ENCODE measurements around the gene D2HGDH.
"Not testable (repeated sequence)": the region's sequence is repeated elsewhere in the genome, so short reads cannot be mapped to it uniquely, and the experiment has no call there.

Gene D2HGDH

DNA sequence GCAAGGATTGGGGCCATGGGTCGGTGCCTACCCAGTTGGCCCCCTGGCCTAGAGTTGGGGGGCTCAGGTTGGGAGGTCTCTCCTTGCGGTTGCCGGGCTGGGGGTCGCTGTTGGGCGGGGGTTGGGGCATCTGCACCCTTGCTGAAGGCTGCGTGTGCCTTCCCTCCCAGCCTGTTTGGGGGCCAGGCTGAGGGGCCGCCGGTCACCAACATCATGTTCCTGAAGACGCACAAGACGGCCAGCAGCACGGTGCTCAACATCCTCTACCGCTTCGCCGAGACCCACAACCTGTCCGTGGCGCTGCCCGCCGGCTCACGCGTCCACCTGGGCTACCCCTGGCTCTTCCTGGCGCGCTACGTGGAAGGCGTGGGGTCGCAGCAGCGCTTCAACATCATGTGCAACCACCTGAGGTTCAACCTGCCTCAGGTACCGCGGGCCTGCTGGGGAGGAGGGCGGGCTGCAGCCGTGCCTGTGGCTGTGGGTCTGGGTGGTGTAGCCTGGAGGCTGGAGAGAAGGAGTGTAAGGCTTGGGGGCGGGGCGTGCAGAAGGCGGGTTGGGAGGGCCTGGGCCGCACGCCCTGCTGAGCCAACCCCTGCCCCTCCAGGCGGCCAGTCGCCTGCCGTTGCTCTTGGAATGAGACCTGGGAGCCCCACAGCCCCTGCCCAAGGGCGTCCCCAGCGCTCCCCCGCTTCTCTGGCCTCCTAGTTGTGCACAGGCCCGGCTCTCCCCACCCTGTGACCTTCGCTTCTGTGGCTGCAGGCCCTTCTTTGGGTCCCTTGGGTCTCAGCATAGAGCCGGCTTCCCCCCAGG lies 67.4 kb downstream of the D2HGDH start:
- in situ Hi-C loops (cut with HindIII; ENCODE audit: low sequenced_read_pairs): no loop called here
- TF ChIP-seq, protein P1, sequence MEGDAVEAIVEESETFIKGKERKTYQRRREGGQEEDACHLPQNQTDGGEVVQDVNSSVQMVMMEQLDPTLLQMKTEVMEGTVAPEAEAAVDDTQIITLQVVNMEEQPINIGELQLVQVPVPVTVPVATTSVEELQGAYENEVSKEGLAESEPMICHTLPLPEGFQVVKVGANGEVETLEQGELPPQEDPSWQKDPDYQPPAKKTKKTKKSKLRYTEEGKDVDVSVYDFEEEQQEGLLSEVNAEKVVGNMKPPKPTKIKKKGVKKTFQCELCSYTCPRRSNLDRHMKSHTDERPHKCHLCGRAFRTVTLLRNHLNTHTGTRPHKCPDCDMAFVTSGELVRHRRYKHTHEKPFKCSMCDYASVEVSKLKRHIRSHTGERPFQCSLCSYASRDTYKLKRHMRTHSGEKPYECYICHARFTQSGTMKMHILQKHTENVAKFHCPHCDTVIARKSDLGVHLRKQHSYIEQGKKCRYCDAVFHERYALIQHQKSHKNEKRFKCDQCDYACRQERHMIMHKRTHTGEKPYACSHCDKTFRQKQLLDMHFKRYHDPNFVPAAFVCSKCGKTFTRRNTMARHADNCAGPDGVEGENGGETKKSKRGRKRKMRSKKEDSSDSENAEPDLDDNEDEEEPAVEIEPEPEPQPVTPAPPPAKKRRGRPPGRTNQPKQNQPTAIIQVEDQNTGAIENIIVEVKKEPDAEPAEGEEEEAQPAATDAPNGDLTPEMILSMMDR (IDR thresholded peaks at IDR 0.05; ENCODE audit: low read depth, low read length, missing control alignments): no peak
- DNase-seq (ENCODE audit: low read depth): no peak
- no peak overlapping the region for H3K4me3 ChIP-seq (ENCODE audit: low read depth, low read length)

DNA sequence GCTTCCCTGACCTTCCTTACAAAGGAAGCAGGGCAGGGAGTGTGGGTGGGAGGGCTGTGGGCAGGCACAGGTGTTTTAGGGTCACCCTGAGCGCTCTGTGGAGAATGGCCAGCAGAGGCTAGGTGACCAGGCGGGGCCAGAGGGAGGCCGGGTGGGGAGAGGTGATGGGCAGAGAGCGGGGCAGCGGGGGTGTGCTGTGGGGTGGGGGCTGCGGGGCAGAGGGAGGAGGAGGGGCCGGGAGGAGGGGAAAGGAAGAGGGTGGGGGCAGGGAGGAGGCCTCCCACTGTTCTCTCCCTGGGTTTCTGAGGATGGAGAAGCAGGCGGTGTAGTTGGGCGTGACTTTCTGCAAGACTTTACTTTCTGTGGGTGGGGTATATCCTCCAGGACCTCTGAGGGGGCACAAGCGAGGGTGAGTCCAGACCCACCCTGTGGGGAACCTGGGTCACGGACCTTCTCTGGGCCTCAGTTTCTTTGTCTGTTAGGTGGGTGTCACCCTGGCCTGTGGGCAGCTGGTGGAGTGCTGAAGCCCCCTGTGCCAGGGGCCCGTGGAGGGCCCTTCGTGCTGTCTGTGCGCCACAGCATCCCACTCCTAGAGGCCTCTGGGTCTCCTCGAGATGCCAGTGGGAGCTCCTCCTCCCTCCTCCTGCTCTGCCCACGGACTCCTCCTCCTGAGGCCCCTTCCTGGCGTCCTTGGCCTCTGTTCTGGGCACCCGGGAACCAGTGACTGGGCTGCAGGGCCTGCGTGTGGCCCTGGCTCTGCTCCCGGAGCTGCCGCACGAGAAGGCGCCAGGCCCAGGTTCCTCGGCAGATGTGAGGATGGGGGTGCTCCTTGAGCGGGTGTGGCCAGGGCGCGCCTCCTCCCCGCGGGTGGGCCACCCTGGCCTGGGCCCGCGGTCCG lies 68.2 kb downstream of the D2HGDH start:
- no peak for DNase-seq (ENCODE audit: low read depth)
- in situ Hi-C loops (cut with HindIII; ENCODE audit: low sequenced_read_pairs): no loop called here
- peak overlapping the region; percentile 42 for H3K4me3 ChIP-seq (ENCODE audit: low read depth, low read length)
- TF ChIP-seq, protein P1 (IDR thresholded peaks at IDR 0.05; ENCODE audit: low read depth, low read length, missing control alignments): no peak

DNA sequence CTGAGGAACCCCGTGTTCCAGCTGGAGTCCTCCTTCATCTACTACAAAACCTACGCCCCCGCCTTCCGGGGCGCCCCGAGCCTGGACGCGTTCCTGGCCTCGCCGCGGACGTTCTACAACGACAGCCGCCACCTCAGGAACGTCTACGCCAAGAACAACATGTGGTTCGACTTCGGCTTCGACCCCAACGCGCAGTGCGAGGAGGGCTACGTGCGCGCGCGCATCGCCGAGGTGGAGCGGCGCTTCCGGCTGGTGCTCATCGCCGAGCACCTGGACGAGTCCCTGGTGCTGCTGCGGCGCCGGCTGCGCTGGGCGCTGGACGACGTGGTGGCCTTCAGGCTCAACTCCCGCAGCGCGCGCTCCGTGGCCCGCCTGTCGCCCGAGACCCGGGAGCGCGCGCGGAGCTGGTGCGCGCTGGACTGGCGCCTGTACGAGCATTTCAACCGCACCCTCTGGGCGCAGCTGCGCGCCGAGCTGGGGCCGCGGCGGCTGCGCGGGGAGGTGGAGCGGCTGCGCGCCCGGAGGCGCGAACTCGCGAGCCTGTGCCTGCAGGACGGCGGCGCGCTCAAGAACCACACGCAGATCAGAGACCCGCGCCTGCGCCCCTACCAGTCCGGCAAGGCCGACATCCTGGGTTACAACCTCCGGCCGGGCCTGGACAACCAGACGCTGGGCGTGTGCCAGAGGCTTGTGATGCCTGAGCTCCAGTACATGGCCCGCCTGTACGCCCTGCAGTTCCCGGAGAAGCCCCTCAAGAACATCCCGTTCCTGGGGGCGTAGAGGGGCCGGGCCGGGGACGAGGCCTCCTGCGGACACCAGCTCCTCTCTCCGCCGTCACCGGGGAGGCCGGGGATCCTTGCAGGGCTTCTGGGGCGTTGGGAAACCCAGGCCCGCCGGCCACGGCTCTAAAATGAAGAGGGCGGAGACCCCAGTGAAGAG lies 69.2 kb downstream of the D2HGDH start:
- peak overlapping the region; percentile 42 for H3K4me3 ChIP-seq (ENCODE audit: low read depth, low read length)
- DNase-seq (ENCODE audit: low read depth): no peak
- TF ChIP-seq, protein P1 (IDR thresholded peaks at IDR 0.05; ENCODE audit: low read depth, low read length, missing control alignments): no peak
- in situ Hi-C loops (cut with HindIII; ENCODE audit: low sequenced_read_pairs): no loop called here

DNA sequence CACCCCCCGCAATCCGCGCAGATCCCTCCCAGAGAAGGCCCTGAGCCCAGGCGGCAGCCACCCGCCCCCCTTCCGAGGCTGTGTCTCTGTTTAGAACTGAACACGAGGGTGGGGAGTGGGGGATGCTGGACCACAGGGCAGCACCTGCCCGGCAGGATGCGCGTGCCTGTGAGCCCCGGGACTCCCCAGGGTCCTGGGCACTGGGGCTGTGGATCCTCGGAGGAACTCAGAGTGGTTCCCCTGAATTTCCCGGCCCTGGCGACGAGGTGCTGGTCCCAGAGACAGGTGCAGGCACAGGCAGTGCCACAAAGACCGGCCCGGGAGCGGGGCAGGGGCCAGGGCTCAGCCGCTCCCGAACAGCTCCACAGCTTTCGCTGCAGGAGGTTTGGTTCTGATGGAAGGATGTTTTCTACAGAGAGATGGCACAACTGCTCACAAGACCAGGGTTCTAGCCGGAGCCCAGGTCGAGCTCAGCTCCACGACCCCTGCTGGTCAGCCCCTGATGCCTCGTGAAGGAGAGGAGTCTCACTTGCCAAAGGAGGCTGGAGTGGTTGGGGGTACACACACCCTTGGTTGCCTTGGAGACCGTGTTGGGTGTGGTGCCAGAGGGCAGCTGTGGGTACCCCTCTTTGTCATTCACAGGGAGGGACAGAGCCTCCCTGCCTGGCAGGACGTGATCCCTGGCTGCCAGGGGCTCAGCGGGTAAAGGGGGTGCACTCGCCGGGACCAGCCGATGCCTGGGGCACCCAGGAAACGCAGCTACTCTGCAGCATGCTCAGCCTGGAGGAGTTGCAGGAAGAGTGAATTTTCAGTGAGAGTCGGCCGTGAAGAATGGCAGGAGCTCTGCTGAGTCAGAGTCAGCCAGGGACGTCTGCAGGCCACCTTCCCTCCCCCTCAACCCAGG lies 70.1 kb downstream of the D2HGDH start:
- H3K4me3 ChIP-seq (ENCODE audit: low read depth, low read length): peak overlapping the region; percentile 42
- no peak for DNase-seq (ENCODE audit: low read depth)
- in situ Hi-C loops (cut with HindIII; ENCODE audit: low sequenced_read_pairs): no loop called here
- TF ChIP-seq, protein P1 (IDR thresholded peaks at IDR 0.05; ENCODE audit: low read depth, low read length, missing control alignments): no peak

DNA sequence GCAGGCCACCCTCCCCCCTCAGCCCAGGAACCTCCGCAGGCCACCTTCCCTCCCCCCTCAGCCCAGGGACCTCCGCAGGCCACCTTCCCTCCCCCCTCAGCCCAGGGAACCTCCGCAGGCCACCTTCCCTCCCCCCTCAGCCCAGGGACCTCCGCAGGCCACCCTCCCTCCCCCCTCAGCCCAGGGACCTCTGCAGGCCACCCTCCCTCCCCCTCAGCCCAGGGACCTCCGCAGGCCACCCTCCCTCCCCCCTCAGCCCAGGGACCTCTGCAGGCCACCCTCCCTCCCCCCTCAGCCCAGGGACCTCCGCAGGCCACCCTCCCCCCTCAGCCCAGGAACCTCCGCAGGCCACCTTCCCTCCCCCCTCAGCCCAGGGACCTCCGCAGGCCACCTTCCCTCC lies 71.8 kb downstream of the D2HGDH start:
- H3K4me3 ChIP-seq (ENCODE audit: low read depth, low read length); in situ Hi-C loops (cut with HindIII; ENCODE audit: low sequenced_read_pairs); DNase-seq (ENCODE audit: low read depth): not testable (repeated sequence)

DNA sequence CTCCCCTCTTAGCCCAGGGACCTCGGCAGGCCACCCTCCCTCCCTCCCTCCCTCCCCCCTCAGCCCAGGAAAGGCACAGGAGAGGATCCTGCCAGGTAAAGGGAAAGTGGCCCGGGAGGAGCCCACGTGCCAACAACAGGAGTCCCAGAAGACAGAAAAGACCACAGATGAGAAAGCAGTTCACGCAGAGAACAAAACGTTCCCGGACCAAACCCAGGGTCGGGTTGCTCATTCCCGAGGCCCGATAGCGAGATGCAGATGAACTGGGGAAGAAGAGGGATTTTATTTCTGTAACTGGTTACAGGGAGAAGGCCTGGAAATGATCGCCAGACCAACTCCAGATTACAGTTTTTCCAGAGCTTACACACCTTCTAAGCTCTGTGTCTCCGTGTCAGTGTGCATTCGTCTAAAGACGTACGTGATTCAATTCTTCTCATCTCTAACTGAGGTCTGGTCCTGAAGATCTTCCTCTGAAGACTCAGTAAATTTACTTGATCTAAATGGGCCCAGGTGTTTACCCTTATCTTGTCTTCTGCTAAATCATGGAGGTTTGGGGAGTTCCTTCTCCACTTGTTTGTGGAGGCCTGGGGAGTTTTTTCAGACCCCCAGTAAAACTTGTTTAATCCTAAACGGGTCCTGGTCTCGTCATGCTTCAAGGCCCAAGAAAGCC lies 73.8 kb downstream of the D2HGDH start:
- DNase-seq (ENCODE audit: low read depth): no peak
- H3K4me3 ChIP-seq (ENCODE audit: low read depth, low read length): no peak overlapping the region
- in situ Hi-C loops (cut with HindIII; ENCODE audit: low sequenced_read_pairs): no loop called here
- TF ChIP-seq, protein P1 (IDR thresholded peaks at IDR 0.05; ENCODE audit: low read depth, low read length, missing control alignments): no peak
